DOHH2 (cell line): ENCODE measurements around the gene ABI2.

Experiments used
- H3F3A ChIP-seq: fragments of 200-600 bp; sonication (generic), shearing (Covaris generic); 2 replicates; pipeline ENCODE4 v1.6.0; 2016; ENCODE audit warnings: antibody characterized with exemption, mild to moderate bottlenecking; ENCODE audit not compliant: control insufficient read depth, insufficient read depth
- H3K27ac ChIP-seq: fragments of 200-600 bp; sonication (generic); 2 replicates; pipeline ENCODE4 v1.5.1; 2014; ENCODE audit warnings: low read depth, mild to moderate bottlenecking, low read length, moderate library complexity
- H3K27me3 ChIP-seq: fragments of 200-600 bp; sonication (generic); 2 replicates; pipeline ENCODE4 v1.6.1; 2014; ENCODE audit warnings: mild to moderate bottlenecking, low read length, mixed read lengths; ENCODE audit not compliant: control insufficient read depth
- H3K36me3 ChIP-seq: fragments of 200-600 bp; sonication (generic); 2 replicates; pipeline ENCODE4 v1.6.1; 2014; ENCODE audit warnings: mild to moderate bottlenecking, low read length, moderate library complexity, mixed read lengths; ENCODE audit not compliant: control insufficient read depth
- H3K4me1 ChIP-seq: fragments of 200-600 bp; sonication (generic); 2 replicates; pipeline ENCODE4 v1.6.1; 2014; ENCODE audit warnings: mild to moderate bottlenecking, low read length, mixed read lengths; ENCODE audit not compliant: control insufficient read depth
- H3K4me2 ChIP-seq: fragments of 200-600 bp; sonication (generic); 2 replicates; pipeline ENCODE4 v1.6.0; 2014; ENCODE audit warnings: mild to moderate bottlenecking, low read length, moderate library complexity
- H3K4me3 ChIP-seq: fragments of 200-600 bp; sonication (generic); 2 replicates; pipeline ENCODE4 v1.5.1; 2014; ENCODE audit warnings: mild to moderate bottlenecking, low read length, mixed read lengths
- H3K79me2 ChIP-seq: fragments of 200-600 bp; sonication (generic); 2 replicates; pipeline ENCODE4 v1.6.1; 2014; ENCODE audit warnings: mild to moderate bottlenecking, low read length, mixed read lengths; ENCODE audit not compliant: control insufficient read depth
- H3K9me2 ChIP-seq: fragments of 200-600 bp; sonication (generic); replicated peaks from 2 replicates; pipeline ENCODE4 v1.6.1; 2014; ENCODE audit warnings: mild to moderate bottlenecking, low read length, mixed read lengths; ENCODE audit not compliant: control insufficient read depth
- H3K9me3 ChIP-seq: fragments of 200-600 bp; sonication (generic); 2 replicates; pipeline ENCODE4 v1.6.1; 2014; ENCODE audit warnings: antibody characterized with exemption, low read length, mixed read lengths; ENCODE audit not compliant: control insufficient read depth, insufficient read depth
- H4K20me1 ChIP-seq: fragments of 200-600 bp; sonication (generic); 2 replicates; pipeline ENCODE4 v1.6.0; 2014; ENCODE audit warnings: low read depth, mild to moderate bottlenecking, antibody characterized with exemption, low read length, moderate library complexity; ENCODE audit not compliant: control insufficient read depth, insufficient read depth
- EZH2phosphoT487 ChIP-seq: fragments of 200-600 bp; sonication (generic); IDR thresholded peaks from 2 replicates; pipeline ENCODE4 v1.6.1; 2017; ENCODE audit warnings: borderline replicate concordance, mild to moderate bottlenecking, antibody characterized with exemption, low read length, moderate library complexity, mixed read lengths
- TF ChIP-seq, protein P1 (sequence below): fragments of 200-600 bp; sonication (generic); IDR thresholded peaks from one replicate; pipeline ENCODE4 v1.5.1; 2014; ENCODE audit warnings: antibody characterized with exemption, mild to moderate bottlenecking, low read depth, low read length; ENCODE audit not compliant: poor library complexity, severe bottlenecking

The ABI2 gene

DNA sequence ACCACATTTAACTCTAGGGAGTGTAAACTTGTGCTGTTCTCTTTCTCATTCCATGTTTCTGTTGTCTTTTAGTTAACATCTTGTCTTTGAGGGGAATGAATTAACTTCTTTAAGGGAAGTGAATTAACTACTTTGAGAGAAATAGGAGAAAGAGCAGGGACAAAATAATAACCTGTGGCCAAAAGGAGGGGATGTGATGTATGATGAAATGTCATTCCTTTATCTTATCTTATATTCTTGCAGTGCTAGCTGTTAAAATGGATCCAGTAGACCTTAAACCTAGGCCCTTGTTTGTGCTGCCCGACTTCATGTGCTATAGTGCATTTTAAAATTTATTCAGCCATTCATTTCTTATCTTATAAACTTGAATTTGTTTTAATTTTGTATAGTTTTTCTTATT is 18.4 kb downstream of the ABI2 start:
- Histone ChIP-seq H3K36me3 (peaks cover 7% of the 10 kb centered on the region; the same call in 1 of the 2 replicates), H3K4me1 (no peaks in the 10 kb centered on the region), H3K4me3 (no peak overlapping the region), H3K27me3 (no peaks in the 10 kb centered on the region), H3K79me2 (peaks cover 46% of the 10 kb centered on the region), H3K4me2 (no peak overlapping the region), H3K9me3 (no peaks in the 10 kb centered on the region), H3K9me2 (no peaks in the 10 kb centered on the region), H3K27ac (no peak overlapping the region), H4K20me1 (no peaks in the 10 kb centered on the region), H3F3A (peaks cover 2% of the 10 kb centered on the region; the same call in 1 of the 2 replicates)
- TF ChIP-seq EZH2phosphoT487: no peak
- TF ChIP-seq, protein P1, sequence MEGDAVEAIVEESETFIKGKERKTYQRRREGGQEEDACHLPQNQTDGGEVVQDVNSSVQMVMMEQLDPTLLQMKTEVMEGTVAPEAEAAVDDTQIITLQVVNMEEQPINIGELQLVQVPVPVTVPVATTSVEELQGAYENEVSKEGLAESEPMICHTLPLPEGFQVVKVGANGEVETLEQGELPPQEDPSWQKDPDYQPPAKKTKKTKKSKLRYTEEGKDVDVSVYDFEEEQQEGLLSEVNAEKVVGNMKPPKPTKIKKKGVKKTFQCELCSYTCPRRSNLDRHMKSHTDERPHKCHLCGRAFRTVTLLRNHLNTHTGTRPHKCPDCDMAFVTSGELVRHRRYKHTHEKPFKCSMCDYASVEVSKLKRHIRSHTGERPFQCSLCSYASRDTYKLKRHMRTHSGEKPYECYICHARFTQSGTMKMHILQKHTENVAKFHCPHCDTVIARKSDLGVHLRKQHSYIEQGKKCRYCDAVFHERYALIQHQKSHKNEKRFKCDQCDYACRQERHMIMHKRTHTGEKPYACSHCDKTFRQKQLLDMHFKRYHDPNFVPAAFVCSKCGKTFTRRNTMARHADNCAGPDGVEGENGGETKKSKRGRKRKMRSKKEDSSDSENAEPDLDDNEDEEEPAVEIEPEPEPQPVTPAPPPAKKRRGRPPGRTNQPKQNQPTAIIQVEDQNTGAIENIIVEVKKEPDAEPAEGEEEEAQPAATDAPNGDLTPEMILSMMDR: no peak

DNA sequence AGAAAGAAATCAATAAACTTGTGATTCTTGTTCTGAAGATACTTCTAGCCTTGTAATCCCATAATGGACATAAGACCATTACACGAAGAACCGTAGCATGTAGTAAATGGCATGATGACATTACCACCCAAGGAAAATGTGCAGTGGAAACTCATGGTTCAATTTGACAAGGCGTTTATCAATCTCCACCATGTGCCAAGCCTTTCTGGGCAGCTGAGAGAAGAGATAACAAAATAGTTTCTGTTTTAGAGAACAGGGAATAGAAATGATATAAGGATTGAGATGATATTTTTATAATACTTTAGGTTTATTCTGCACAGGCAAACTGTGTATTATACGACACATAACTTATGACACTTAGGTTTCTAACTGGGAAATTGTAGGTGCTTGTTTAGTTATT is 19.2 kb downstream of the ABI2 start:
- TF ChIP-seq, protein P1: no peak
- no peak for TF ChIP-seq EZH2phosphoT487
- no peaks in the 10 kb centered on the region for H4K20me1 ChIP-seq
- no peak overlapping the region for H3K27ac ChIP-seq
- peaks cover 7% of the 10 kb centered on the region; the same call in 1 of the 2 replicates for H3K36me3 ChIP-seq
- no peak overlapping the region for H3K4me2 ChIP-seq
- H3K9me2 ChIP-seq: no peaks in the 10 kb centered on the region
- H3K27me3 ChIP-seq: no peaks in the 10 kb centered on the region
- no peaks in the 10 kb centered on the region for H3F3A ChIP-seq
- H3K79me2 ChIP-seq: peaks cover 47% of the 10 kb centered on the region
- no peaks in the 10 kb centered on the region for H3K9me3 ChIP-seq
- no peaks in the 10 kb centered on the region for H3K4me1 ChIP-seq
- H3K4me3 ChIP-seq: no peak overlapping the region

DNA sequence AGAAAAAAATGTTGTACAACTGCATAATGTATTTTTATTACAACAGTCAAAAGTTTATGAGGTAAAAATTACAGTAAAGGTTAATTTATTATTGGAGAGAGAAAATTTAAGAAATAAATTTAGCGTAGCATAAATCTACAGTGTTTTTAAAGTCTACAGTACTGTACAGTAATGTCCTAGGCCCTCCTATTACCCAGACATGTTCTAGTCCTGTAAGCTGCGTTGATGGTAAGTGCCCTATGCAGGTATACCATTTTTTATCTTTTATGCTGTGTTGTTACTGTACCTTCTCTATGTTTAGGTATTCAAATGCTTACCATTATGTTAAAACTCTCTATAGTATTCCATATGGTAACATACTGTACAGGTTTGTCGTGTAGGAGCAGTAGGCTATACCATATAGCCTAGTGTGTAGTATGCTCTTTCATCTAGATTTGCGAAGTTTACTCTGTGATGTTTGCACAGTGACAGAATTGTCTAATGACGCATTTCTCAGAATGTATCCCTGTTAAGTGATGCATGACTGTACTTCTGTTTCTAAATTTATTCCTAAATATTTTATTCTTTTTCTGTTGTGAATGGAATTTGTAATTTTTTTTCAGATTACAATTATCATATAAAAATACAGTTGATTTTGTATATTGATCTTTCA is 24.5 kb downstream of the ABI2 start:
- H3K4me1 ChIP-seq: peaks cover 4% of the 10 kb centered on the region
- no peak overlapping the region for H3K4me3 ChIP-seq
- H3K27ac ChIP-seq: no peak overlapping the region
- H3K9me2 ChIP-seq: no peaks in the 10 kb centered on the region
- no peaks in the 10 kb centered on the region for H3F3A ChIP-seq
- no peaks in the 10 kb centered on the region for H4K20me1 ChIP-seq
- no peaks in the 10 kb centered on the region for H3K27me3 ChIP-seq
- no peak for TF ChIP-seq EZH2phosphoT487
- TF ChIP-seq, protein P1: no peak
- H3K36me3 ChIP-seq: no peaks in the 10 kb centered on the region
- H3K9me3 ChIP-seq: no peaks in the 10 kb centered on the region
- peaks cover 44% of the 10 kb centered on the region for H3K79me2 ChIP-seq
- no peak overlapping the region for H3K4me2 ChIP-seq
